HPDE6-E6E7 (cell line): ENCODE measurements around the gene LY86.

Source experiments
- DNase-seq: peaks from one replicate; pipeline ENCODE4 v3.0.0; 2011; ENCODE audit warnings: missing footprints; ENCODE audit errors: extremely low spot score

The LY86 gene

DNA sequence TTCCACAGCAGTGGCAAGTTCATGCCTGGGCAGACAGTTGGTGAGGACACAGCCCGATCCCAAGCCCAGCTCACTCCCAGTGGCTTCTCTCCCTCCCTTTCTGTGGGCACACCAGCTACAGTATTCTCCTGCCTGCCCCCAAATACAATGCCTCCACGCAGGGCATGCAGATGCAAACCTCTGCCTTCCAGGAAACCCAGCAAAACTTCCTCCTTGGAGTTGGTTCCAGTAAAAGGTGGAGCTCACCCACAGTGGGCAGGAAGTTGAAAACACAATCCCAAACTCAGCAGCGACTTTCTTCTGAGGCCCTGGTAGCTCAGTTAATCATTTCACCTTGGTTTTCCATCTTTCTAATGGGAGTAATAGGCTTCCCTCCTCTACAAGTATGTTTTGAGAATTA is 93.7 kb downstream of the LY86 start:
- DNase-seq: no peak

DNA sequence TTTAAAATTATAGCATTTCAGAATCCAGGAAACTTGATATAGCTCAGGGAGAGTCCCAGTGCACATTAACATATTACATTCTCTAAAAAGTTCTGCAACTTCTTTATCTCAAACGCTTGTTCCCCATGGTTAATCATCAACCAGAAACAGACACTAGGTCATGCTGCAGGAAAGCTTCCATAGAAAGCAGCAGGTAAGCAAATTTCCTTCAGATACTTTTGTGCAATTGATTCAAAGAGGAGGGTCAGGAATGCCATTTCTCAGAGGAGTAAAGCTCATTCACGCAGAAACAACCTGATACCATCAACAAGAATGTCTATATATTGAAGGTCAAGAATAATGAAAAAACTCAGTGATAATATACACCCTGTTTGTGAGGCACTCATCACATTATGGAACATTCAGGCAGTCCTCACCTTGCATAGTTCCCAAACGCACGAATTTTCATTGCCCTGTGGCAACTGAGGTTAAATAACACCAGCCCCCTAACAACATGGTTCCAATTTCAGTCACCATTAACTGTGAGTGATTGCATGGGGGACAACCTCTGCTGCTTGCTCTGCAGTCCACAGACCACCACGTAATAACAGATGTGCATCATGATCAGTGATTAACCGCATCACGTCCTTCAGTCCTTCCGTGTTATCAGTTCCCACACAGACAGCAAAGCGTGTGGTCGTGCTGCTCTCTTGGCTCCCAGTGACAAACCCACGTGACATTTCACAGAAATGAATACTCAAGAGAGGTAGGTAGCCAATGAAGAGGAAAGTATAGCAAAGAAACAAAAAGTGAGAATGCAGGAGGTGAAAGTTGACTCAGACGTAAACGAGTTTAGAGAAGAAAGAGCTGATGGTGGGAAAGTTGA is 95.7 kb downstream of the LY86 start:
- no peak for DNase-seq

DNA sequence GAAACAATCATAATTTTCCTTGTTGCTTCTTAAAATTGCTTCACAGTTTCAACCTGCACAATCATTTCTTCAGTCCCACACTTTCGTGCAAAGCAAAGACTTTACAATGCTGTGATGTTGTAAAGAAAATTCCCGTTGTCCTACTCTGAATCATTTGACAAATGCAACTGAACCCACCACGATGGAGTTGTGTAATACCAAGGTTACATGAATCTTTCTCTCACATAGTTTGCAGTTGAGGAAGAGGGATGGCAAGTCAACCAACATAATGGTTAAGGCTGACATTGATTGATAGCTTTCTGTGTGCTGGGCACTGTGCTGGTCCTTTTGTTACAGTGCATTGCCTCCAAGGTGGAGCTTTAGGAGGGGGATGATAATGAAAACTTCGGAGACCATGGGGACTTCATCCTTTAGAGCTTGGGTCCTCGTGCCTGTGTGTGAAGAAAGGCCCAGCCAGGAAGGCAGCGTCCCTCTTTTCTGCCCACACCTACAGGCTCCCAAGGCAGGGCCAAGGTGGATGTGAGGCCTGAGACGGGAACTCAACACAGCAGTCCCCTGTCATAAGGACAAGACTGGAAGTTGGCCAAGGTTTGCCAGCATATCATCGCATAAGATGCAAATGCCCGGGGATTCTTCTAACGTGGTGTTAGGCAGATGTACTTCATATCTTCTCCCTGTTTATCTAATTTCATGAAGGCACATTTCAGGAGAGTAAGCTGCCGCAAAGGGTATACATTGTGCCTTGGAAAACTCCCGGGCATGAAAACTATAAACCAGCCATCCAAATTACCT is 96.9 kb downstream of the LY86 start:
- no peak for DNase-seq

DNA sequence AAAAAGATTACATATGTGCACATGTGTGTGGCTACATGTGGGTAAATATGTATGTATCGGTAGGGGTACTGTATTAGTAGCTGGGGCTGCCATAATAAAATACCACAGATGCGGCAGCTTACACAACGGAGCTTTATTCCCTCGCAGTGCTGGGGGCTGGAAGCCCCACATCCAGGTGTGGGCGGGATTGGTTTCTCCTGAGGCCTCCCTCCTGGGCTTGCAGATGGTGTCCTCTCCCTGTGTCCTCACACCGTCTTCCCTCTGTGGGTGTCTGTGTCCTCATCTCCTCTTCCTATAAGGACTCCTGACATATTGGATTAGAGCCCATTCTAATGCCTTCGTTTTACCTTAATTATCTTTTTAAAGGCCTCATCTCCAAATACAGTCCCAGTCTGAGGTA is 97.7 kb downstream of the LY86 start:
- DNase-seq: no peak

DNA sequence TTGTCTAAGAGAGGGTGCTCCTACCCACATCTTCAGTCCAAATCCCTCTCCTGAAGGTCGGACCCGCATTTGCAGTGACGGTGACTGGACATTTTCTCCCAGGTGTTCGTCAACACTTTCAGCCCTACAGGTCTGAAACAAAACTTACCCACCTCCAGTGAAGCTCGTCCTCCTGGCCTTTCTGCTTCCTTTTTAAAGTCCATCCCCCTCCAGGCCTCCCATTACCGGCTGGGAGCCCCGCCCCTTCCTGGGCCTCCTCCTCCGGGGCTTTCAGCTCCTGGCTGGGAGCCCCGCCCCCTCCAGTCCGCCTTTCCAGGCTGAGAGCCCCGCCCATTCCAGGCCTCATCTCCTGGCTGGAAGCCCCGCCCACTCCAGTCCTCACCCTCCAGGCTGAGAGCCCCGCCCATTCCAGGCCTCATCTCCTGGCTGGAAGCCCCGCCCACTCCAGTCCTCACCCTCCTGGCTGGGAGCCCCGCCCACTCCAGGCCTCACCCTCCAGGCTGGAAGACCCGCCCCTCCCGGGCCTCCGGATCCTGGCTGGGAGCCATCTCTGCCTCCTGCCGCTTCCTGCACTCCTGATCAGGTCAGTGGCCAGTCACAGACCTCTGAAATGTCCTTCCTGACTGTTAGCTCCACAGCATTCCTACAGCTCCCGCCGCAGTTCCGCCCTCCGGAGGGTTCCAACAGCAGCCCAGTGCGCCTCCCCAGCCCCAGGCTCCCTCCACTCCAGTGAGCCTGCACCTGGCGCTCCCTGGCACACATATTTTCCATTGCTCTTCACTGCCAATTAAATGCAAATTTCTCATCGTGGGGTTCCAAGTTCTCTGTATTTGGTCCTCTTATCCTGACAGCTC is 98.5 kb downstream of the LY86 start:
- DNase-seq: peak; percentile 93

DNA sequence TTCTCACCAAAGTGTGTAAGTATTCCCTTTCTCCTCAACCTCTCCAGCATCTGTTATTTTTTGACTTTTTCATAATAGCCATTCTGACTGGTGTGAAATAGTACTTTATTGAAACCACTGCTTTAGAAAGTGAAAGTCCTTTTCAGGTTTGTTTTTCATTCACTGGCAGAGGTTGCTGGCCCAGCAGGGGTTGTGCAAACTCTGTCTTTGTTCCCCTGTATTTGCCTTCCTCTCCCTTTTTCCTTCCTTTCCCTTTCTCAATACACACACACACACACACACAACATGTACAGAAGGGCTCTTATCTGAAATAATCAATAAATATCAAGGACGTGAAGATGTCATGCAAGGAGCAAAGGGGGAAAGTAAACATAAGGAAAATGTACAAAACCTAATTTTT is 99.8 kb downstream of the LY86 start:
- no peak for DNase-seq

DNA sequence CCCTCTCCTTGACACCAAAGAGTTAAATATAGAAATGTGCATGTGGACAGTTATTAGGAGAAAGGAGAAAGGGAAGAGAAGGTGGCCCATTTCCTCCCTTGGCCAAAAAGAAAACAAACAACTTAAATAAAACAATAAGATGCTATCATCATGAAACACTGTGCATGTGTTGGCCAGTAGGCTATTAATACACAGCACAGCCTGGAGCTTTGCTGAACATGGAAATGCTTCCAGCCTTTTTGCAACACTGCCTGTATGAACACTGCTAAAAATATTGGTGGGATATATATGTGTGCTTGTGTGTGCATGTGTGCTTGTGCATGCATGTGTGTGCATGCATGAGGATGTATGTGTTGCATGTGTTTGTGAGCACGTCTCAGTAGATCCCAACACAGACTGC is 100.4 kb downstream of the LY86 start:
- no peak for DNase-seq

DNA sequence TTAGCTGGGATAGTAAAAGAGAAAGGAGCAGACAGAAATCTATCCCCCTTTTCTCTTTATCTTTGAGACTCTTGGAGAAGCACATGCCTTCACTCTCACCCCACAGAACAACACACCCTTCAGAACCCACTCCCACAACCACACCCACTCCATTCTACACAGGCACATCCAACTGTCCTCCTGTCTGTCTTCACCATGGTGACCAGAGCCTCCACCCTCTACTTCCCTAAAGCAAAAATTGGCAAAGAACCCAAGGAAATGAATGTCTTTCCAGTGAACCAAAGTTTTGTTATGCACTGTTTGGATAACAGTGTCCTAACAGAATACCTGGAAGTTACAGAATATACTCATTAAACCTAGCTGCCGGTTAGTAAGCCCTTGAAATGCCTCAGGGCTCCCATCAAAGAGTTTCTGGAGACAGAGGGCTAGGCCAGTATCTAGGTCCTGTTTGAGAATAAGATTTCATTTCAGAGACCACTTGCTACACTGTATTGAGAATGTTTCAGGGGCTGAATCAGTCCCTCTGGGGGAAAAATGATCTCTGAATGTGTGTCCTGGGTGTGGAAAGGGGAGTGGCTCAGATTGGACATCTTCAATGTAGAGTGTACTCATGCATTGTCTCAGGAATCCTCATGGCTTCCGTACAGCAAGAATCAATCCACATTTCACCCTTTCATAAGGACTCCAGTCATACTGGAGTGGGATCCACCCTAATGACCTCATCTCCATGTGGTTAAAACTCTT is 101.1 kb downstream of the LY86 start:
- DNase-seq: peak; percentile 22

DNA sequence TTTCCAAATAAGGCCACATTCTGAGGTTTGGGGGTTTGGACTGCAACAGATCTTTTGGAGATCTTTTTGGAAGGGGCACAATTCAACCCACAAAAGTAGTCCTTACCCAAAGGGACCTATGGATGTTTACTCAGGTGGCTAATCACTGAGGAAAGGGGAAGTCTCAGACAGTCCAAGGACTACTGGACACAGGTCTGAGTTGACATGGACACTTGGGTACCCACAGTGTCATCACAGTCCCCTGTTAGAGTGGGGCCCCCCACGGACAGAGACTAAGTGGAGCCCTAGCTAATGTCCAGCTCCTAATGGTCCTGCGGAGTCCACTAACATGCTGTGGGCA is 101.6 kb downstream of the LY86 start:
- no peak for DNase-seq

DNA sequence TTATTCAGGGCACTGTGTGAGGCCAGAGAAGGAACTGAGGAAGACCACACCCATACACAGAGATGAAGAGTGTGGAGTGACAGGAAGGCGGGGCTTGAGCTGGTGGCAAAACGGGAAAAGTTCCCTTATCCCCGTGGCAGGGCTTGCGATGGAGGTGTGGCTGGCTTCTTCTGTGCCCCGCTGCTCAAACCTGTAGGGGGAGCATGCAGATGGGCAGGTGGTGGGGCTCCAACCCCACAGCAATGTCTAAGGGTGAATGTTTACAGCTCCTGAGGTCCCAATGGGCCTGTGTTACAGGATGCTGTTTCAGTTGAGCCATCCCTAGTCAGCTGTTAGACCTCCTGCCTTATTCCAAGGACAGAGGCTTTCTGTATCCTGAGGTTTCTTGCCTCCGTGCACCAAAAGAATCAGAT is 105.9 kb downstream of the LY86 start:
- no peak for DNase-seq

DNA sequence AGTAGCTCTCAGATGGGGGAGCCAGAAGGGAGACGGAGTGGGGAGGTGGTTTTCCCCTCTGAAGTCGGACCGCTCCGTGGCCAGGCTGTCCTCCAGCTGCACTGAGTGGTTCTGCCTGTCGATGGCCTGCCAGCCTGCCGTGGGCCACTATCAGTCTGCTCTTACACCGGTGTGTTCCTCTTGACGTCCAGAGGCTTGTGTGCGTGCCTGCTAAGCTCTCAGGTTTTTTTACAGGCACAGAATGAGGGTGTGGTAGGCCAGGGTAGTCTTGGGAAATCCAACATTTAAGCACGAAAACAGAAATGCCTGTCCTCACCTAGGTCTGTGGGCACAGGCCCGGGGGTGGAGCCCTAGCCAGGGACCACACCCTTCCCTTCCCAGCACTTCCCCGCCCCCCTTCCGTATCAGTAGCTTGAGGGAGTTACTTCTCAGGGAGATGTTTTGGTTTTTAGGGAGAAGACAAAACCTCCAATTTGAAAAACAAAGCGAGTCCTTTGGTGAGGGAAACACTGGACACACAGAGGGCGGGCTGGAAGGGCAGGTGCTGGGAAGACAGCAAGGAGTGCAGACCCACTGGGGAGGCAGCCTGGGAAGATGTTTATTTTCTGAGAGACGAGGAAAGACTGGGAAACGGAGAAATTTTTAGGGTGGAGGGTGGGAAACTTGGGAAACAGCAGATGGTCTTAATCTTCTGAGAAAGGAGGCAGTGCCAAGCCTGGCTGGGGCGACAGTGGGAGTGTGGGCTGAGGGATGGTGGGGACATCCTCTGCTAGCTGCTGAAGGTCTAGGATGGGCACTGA is 106.5 kb downstream of the LY86 start:
- no peak for DNase-seq

DNA sequence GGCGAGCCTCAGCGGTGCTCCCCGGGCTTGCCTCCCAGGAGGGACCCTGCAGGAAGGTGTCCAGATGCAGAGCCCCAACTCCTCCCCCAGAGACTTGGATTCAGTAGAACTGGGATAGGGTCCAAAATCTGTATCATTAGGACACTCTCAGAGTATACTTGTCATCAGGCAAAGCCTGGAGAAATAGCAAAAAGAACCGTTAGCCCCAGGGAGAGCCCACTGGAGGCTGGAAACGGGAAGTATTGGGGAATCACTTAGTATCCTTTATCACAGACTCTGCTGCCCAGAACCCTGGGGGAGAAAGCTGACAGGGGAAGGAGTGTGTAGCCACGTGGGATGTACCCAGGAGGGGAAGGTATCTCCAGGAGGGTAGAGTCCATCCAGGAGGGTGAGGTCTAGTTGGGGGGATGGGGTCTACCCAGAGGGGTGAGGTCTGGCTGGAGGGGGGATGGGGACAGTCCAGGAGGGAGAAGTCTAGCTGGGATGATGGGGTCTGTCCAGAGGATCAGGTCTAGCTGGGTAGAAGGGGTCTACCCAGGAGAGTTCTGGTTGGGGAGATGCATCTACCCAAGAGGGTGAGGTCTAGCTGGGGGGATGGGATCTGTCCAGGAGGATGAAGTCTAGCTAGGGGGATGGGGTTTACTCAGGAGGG is 107.2 kb downstream of the LY86 start:
- no peak for DNase-seq

DNA sequence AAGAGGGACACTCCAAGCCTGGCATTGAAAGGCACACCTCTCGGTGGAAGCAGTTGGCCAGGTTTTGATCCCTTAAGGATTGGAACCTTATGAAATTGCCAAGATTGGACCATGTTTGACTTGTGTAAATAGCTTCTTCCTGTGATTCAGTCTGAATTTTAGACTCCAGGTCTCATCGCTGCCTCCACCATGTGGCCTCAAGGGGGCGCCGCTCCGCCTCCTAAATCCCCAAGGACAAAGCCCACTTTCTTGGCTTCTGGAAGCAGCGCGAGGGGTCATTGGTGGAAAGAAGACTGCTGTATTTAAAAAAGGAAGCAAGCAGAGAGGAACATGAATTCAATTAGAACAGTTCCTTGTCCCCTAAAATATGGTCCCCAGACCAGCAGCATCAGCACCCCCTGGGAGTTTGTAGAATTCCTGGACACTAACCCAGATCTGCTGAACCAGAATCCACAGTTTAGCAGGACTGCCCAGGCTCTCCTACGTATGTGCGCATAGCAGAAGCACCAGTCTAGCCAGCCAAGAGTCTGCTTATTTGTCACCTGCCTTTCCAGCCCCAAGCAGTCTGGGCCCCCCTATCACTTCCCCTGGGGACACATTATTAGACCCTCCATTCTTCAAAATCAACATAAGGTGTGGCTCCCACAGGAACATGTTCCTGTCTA is 108.5 kb downstream of the LY86 start:
- DNase-seq: no peak

DNA sequence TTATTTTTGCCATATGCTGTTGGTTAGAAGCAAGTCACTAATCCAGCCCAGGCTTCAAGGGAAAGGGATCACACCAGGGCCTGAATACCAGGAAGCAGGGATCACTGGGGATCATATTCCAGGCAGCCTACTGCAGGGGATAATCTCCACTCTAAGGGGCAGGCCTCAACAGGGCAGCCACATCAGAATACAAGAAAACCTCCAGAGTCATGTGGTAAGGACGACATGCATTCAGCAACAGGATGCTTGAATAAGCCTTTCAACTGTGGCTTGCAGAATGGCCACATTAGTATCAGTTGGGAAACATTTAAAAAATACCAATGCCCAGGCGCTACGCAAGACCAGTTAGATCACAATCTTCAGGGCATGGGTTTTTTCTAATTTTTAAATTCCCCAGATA is 109.1 kb downstream of the LY86 start:
- no peak for DNase-seq

DNA sequence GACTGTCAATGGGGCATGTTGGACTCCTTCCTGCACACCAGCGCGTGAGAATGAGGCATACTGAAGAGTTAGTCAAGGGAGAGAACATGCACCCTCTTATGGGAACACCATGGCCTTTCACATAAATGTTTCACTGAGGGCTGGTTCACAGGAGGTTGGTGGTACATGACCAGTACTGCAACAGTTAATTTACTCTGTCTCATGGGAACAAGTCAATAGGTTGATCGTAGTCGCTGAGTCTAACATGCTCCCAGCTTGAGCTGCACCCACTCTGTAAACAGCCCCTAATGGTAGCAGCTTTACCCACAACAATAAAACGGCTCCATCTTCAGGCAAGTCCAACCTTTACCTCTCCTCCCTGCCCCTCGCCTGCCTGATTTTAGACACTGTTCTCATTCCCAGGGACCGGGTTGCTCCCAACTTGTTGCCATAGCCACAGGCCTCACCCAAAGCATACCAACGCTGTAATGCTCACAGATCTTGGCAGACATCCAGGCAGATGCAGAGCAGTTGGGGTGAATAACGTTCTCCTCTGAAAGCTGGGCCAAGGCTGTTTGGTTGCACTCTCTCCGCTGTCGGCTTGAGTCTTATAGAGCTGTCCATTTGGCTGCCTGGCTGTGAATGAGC is 111.3 kb downstream of the LY86 start:
- DNase-seq: peak; percentile 90

DNA sequence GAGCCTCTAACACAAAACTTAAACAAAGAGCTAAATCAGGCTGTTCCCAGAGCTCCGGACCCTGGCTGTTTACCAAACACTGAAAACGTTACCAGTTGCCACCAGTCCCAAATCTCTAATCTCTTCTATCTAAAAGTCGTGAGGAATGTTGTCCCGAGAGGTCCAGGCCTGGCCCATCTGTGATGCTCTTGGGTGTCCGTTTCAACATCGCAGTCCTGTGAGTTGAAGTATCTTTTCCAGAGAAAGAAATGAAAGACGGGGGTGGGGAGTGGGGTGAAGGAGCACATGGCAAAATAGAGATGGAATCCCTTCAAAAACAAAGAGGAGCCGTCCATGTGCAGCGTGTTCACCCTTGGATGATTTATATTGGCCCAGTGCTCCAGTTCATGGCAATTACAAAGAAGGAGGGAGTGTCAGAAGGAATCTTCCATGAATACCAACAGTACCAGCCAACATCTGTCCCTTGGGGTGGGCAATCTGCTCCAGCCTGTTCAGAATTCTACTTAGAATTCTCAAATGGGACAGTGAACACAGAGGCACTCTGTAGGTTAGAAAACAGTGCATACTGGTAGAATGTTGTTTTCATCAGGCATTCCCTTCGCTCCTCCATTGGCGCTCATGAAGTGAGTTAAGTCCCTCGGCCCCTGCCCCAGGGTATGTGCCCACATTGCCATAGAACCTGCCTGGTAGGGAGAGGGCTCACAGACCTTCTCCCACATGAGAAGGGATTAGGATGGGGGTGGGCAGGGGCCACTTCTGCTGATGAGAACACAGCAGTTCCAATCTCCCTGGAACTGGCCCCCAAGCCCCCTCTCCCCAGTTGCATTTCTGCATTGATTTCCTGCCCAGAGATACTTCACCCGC is 112.1 kb downstream of the LY86 start:
- DNase-seq: no peak

DNA sequence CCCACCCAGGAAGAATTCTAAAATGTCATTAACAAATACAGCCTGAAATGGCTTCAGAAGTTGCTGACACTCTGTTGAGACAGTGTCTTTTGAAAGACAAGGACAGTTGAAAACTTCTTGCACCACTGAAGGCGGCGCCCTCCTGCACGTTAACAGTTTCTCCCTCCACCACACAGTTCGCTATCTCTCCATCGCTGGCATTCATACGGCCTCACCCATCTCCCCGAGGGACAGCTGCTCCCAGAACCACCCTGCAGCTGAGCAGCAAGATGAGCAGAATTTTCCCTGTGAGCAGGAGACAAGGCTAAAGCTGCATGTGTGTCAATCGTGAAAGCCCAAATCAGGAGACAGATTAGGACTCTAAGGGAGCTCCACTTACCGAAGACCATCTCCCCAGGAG is 113.3 kb downstream of the LY86 start:
- no peak for DNase-seq

DNA sequence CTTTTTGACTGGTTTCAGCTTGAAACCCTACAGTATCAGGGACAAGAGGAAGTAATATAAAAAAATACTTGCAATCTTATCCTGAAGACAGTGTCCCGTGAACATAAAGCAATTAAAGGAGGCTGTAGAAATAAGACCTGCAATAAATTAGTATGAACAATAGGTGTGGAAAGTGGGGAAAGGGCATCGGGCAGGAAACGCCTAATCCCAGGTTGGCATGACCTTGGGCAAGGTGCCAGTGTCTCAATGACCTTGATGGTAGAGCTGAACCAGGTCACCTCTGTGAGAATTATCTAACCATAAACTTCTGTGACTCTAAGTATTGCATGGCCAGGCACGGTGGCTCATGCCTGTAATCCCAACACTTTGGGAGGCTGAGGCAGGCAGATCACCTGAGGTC is 115.2 kb downstream of the LY86 start:
- no peak for DNase-seq
